Measurements from ENCODE around the gene KCNH3.

- TF ChIP-seq POLR2A (IDR thresholded peaks at IDR 0.05) (no peak), CTCF (IDR thresholded peaks at IDR 0.05) (no peak)
Measured at GRCh38 chr12:49524660-49525324, 14.0 kb upstream of the KCNH3 start.

Data from thyroid gland (tissue), 4 donors.